ENCODE data around the gene RFX2. TPM values are rescaled to one million over a fixed set of nuclear protein-coding genes. Genes with fewer than 3 reads are reported as not detected.

The RFX2 gene
- total and polyA plus RNA-seq, 7 experiments from 2014 or later, result 3.8 to 18.4 (median 8.2) TPM

DNA sequence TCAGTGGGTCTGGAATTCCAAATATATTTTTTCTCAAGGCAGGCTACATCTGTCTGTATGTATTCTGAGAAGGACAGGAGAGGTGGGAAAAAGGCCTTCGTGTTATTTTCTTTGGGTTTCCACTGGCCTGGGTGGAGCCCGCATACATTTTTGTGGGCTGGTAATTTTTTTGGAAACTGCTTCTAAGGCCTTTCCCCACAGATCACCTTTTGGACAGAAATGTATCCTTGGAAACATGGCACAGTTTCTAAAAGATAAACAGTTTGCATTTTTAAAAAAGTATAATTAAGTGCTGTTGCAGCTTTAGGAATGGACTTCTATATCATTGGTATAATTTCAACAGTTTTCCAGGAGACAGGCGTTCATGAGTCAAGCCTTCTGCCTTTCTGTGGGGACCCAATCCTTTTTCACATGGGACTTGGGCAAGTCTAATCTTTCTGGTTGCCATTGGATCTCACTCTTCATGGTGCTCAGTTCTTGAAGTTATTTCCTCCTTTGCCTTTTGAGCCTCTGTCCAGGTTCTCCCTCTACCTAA, 8.9 kb downstream of the RFX2 start:
- no peaks in the 10 kb centered on the region for H3K27me3 Mint-ChIP-seq
- peaks cover 0 to 14% (median 4%) of the 10 kb centered on the region in 5 donors for H3K36me3 Mint-ChIP-seq
- ChIA-PET POLR2A (interaction anchor here (0.5 to 2.6 kb wide), 2 partner anchors 10 to 21 kb away, joined by 3 to 12 read pairs; no protein-coding TSS in a partner anchor), CTCF (interaction anchor here (0.7 to 1.1 kb wide), 2 partner anchors 24 to 53 kb away, joined by 3 to 4 read pairs; no protein-coding TSS in a partner anchor)
- Histone ChIP-seq H3K4me1 (ENCODE audit: control insufficient read depth in 2 of 2, insufficient read depth in 2 of 2, low read length in 2 of 2) (peaks cover 0 to 4% of the 10 kb centered on the region in 2 donors), H3K4me3 (ENCODE audit: low read length) (no peak overlapping the region), H3K36me3 (ENCODE audit: control insufficient read depth in 2 of 3, insufficient read depth in 3 of 3, low read length in 3 of 3) (peaks cover 0 to 3% (median 0%) of the 10 kb centered on the region in 3 experiments), H3K27ac (ENCODE audit: low read depth, low read length) (no peak overlapping the region), H3K27me3 (ENCODE audit: control insufficient read depth in 2 of 2, insufficient read depth in 2 of 2, low read length in 2 of 2) (peaks cover 0 to 3% of the 10 kb centered on the region in 2 donors), H3K9me3 (ENCODE audit: control insufficient read depth in 2 of 3, low read length in 3 of 3) (no peaks in the 10 kb centered on the region)
- DNase-seq (no peak), ATAC-seq (no peak)
- H3K27ac Mint-ChIP-seq, result peak overlapping the region in 1 of 9 donors; percentile 34
- intact Hi-C loops (cut with micrococcal nuclease), result no loop called here
- H3K9me3 Mint-ChIP-seq, result peaks cover 0 to 9% (median 4%) of the 10 kb centered on the region in 11 donors
- peaks cover 9 to 32% (median 19%) of the 10 kb centered on the region in 7 donors for H3K4me1 Mint-ChIP-seq
- peak overlapping the region in 4 of 10 donors; percentile 36 to 82 (median 42) for H3K4me3 Mint-ChIP-seq

DNA sequence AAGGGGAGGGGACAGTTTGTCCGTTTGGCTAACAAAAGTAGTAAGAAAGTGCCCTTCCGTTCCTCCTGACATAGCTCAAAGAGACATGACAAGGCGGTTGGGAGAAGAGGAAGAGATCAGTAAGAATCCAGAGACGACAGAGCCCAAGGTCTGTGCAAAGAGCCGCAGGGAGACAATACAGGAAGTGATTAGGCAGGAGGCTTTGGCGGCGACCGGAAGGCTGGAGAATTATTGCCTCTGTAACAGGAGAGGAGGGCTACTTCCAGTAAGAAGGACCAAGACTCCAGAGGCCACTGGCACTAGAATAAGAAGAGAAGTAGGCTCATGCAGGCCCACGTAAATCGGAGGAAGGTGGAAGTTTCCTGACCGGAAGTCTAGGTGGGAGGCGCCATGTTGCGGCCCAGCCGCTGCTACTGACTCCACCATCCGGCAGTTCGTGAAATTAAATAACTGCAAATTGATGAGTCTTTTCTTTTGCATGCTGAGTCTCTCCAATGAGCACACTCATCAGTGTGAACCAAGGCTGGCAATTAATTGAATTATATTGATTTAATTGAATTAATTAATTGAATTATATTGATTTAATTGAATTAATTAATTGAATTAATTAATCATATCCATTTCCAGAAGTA, 9.9 kb downstream of the RFX2 start:
- no peak overlapping the region for H3K27ac ChIP-seq (ENCODE audit: low read depth, low read length)
- no peaks in the 10 kb centered on the region for H3K27me3 Mint-ChIP-seq
- peak overlapping the region; percentile 66 to 89 (median 80) for H3K4me3 Mint-ChIP-seq
- DNase-seq (peak in 8 of 9 donors; percentile 17 to 47 (median 32)), ATAC-seq (peak; percentile 74)
- no peaks in the 10 kb centered on the region for H3K27me3 ChIP-seq (ENCODE audit: control insufficient read depth in 2 of 2, insufficient read depth in 2 of 2, low read length in 2 of 2)
- no peaks in the 10 kb centered on the region for H3K9me3 ChIP-seq (ENCODE audit: control insufficient read depth in 2 of 3, low read length in 3 of 3)
- peak overlapping the region; percentile 48 for H3K4me3 ChIP-seq (ENCODE audit: low read length)
- H3K4me1 Mint-ChIP-seq, result peaks cover 9 to 32% (median 19%) of the 10 kb centered on the region in 7 donors
- ChIA-PET POLR2A (interaction anchor here (0.6 to 2.6 kb wide), 4 partner anchors 11 to 519 kb away, joined by 3 to 12 read pairs (median 3); no protein-coding TSS in a partner anchor), CTCF (interaction anchor here (1.5 to 2.8 kb wide), 2 partner anchors 26 to 52 kb away, joined by 5 to 10 read pairs; no protein-coding TSS in a partner anchor)
- intact Hi-C loops (cut with micrococcal nuclease), result loop anchor here in 1 of 2 donors (1.0 kb wide), 1 partner anchor 8 kb away; no protein-coding TSS in a partner anchor
- H3K4me1 ChIP-seq (ENCODE audit: control insufficient read depth in 2 of 2, insufficient read depth in 2 of 2, low read length in 2 of 2), result peaks cover 0 to 4% of the 10 kb centered on the region in 2 donors
- H3K9me3 Mint-ChIP-seq, result peaks cover 0 to 9% (median 4%) of the 10 kb centered on the region in 11 donors
- peak overlapping the region; percentile 49 to 88 (median 77) for H3K27ac Mint-ChIP-seq
- H3K36me3 Mint-ChIP-seq, result peaks cover 0 to 14% (median 4%) of the 10 kb centered on the region in 5 donors
- peaks cover 0 to 3% (median 0%) of the 10 kb centered on the region in 3 experiments for H3K36me3 ChIP-seq (ENCODE audit: control insufficient read depth in 2 of 3, insufficient read depth in 3 of 3, low read length in 3 of 3)

DNA sequence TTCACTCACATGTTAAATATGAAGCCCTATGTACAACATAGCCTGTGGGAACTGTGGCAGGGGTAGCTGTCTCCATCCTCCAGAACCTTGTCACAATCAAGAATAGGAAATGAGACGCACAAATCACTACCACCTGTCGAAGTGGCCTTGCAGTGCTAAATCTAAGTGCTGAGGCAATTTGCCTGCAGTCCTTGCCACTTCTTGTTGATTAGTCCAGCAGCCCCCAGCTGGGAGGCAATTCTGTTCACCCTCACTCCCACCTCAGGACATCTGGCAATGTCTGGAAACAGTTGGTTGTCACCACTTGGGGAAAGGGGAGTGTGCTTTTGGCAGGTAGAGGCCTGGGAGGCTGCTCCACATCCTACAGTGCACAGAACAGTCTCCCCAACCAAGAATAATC, 10.7 kb downstream of the RFX2 start:
- intact Hi-C loops (cut with micrococcal nuclease), result no loop called here
- ChIA-PET CTCF (interaction anchor here (0.7 to 2.8 kb wide), 4 partner anchors 12 to 1458 kb away, joined by 3 to 10 read pairs (median 4); no protein-coding TSS in a partner anchor), POLR2A (interaction anchor here (0.6 to 2.6 kb wide), 5 partner anchors 12 to 1486 kb away, joined by 3 to 12 read pairs (median 3); no protein-coding TSS in a partner anchor)
- Histone ChIP-seq H3K4me3 (ENCODE audit: low read length) (no peak overlapping the region), H3K4me1 (ENCODE audit: control insufficient read depth in 2 of 2, insufficient read depth in 2 of 2, low read length in 2 of 2) (peaks cover 0 to 4% of the 10 kb centered on the region in 2 donors), H3K27ac (ENCODE audit: low read depth, low read length) (no peak overlapping the region), H3K36me3 (ENCODE audit: control insufficient read depth in 2 of 3, insufficient read depth in 3 of 3, low read length in 3 of 3) (peaks cover 0 to 3% (median 0%) of the 10 kb centered on the region in 3 experiments), H3K27me3 (ENCODE audit: control insufficient read depth in 2 of 2, insufficient read depth in 2 of 2, low read length in 2 of 2) (no peaks in the 10 kb centered on the region), H3K9me3 (ENCODE audit: control insufficient read depth in 2 of 3, low read length in 3 of 3) (no peaks in the 10 kb centered on the region)
- DNase-seq (no peak), ATAC-seq (no peak)
- peak overlapping the region in 6 of 9 donors; percentile 72 to 88 (median 82) for H3K27ac Mint-ChIP-seq
- peaks cover 0 to 9% (median 4%) of the 10 kb centered on the region in 11 donors for H3K9me3 Mint-ChIP-seq
- H3K4me3 Mint-ChIP-seq, result peak overlapping the region in 8 of 10 donors; percentile 66 to 89 (median 80)
- H3K27me3 Mint-ChIP-seq, result no peaks in the 10 kb centered on the region
- peaks cover 0 to 11% (median 4%) of the 10 kb centered on the region in 5 donors for H3K36me3 Mint-ChIP-seq
- peaks cover 9 to 32% (median 19%) of the 10 kb centered on the region in 7 donors for H3K4me1 Mint-ChIP-seq

DNA sequence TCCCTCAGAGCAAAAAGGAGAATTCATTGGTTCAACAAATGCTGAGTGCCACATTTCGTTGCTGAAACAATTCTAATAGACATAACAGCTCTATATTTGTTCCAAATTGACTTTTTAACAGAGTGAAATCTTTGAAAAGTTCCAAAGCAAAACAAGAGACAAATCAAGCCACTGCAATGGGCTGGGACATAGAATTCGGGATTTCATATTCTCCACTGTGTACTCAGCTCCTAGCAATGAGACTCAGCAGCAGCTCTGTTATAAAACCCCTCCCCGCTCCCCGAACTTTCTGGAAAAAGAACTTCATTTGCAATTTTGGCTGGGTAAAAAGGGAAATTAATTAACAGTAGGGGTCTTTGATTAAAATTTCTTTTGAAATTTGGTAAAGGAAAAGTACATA, 11.3 kb downstream of the RFX2 start:
- H3K9me3 ChIP-seq (ENCODE audit: control insufficient read depth in 2 of 3, low read length in 3 of 3), result no peaks in the 10 kb centered on the region
- Mint-ChIP-seq H3K9me3 (peaks cover 0 to 9% (median 4%) of the 10 kb centered on the region in 11 donors), H3K27ac (no peak overlapping the region), H3K27me3 (no peaks in the 10 kb centered on the region), H3K4me3 (no peak overlapping the region), H3K4me1 (peaks cover 9 to 32% (median 19%) of the 10 kb centered on the region in 7 donors), H3K36me3 (peaks cover 0 to 11% (median 4%) of the 10 kb centered on the region in 5 donors)
- DNase-seq (no peak), ATAC-seq (no peak)
- H3K36me3 ChIP-seq (ENCODE audit: control insufficient read depth in 2 of 3, insufficient read depth in 3 of 3, low read length in 3 of 3), result peaks cover 0 to 3% (median 0%) of the 10 kb centered on the region in 3 experiments
- intact Hi-C loops (cut with micrococcal nuclease), result no loop called here
- ChIA-PET CTCF (interaction anchor here (0.7 to 2.8 kb wide), 5 partner anchors 12 to 1457 kb away, joined by 3 to 10 read pairs (median 3); no protein-coding TSS in a partner anchor), POLR2A (interaction anchor here (0.6 to 2.6 kb wide), 4 partner anchors 9 to 1487 kb away, joined by 3 to 12 read pairs (median 4); no protein-coding TSS in a partner anchor)
- peaks cover 0 to 4% of the 10 kb centered on the region in 2 donors for H3K4me1 ChIP-seq (ENCODE audit: control insufficient read depth in 2 of 2, insufficient read depth in 2 of 2, low read length in 2 of 2)
- H3K27ac ChIP-seq (ENCODE audit: low read depth, low read length), result no peak overlapping the region
- H3K27me3 ChIP-seq (ENCODE audit: control insufficient read depth in 2 of 2, insufficient read depth in 2 of 2, low read length in 2 of 2), result no peaks in the 10 kb centered on the region
- H3K4me3 ChIP-seq (ENCODE audit: low read length), result no peak overlapping the region

DNA sequence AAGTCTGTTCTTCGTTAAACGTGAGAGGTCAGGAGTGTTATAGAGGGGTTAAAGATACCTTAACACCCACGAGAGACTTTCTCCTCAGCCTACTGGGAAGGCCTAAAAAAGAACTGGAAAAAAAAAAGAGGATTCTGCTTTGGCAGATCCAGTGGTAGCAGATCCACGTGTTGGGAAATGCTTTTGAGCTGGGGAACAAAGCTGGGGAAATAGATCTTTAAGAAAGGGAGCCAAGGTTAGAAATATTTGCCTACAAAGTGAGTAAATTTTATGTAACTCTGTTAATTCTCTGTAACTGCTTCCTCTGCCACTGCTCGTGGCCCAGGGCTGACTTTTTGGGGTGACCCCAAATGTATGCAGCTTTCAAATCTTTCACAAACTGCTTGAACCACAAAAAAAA, 11.7 kb downstream of the RFX2 start:
- Histone ChIP-seq H3K9me3 (ENCODE audit: control insufficient read depth in 2 of 3, low read length in 3 of 3) (no peaks in the 10 kb centered on the region), H3K4me1 (ENCODE audit: control insufficient read depth in 2 of 2, insufficient read depth in 2 of 2, low read length in 2 of 2) (peaks cover 0 to 4% of the 10 kb centered on the region in 2 donors), H3K27ac (ENCODE audit: low read depth, low read length) (no peak overlapping the region), H3K4me3 (ENCODE audit: low read length) (no peak overlapping the region), H3K36me3 (ENCODE audit: control insufficient read depth in 2 of 3, insufficient read depth in 3 of 3, low read length in 3 of 3) (peaks cover 0 to 3% (median 0%) of the 10 kb centered on the region in 3 experiments), H3K27me3 (ENCODE audit: control insufficient read depth in 2 of 2, insufficient read depth in 2 of 2, low read length in 2 of 2) (no peaks in the 10 kb centered on the region)
- peaks cover 0 to 9% (median 4%) of the 10 kb centered on the region in 11 donors for H3K9me3 Mint-ChIP-seq
- DNase-seq, result no peak
- no peak overlapping the region for H3K27ac Mint-ChIP-seq
- H3K27me3 Mint-ChIP-seq, result no peaks in the 10 kb centered on the region
- peaks cover 0 to 11% (median 4%) of the 10 kb centered on the region in 5 donors for H3K36me3 Mint-ChIP-seq
- ChIA-PET POLR2A (interaction anchor here (0.6 to 1.0 kb wide), 3 partner anchors 8 to 1487 kb away, joined by 3 to 4 read pairs (median 3); no protein-coding TSS in a partner anchor), CTCF (interaction anchor here (0.9 to 2.8 kb wide), 3 partner anchors 11 to 50 kb away, joined by 3 to 10 read pairs (median 3); no protein-coding TSS in a partner anchor)
- ATAC-seq, result no peak
- H3K4me3 Mint-ChIP-seq, result no peak overlapping the region
- peaks cover 9 to 32% (median 19%) of the 10 kb centered on the region in 7 donors for H3K4me1 Mint-ChIP-seq
- intact Hi-C loops (cut with micrococcal nuclease), result no loop called here

DNA sequence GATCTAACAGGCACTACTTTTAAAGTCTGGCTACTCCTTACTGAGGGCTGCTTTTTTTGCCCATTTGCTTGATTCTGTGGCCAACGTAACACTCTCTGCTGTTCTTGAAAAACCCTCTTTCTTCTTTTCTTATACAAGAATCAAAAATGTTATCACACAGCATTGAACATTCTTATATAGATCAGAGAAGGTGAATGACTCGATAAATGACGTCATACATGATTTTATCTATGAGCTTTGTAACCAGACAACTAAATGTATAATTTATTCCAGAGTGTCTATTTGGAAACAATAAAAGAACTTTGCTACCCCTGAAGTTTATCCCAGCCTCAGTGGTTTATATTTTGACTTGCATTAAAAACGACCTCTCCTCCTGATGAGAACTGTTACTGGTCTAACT, 12.4 kb downstream of the RFX2 start:
- no peaks in the 10 kb centered on the region for H3K9me3 ChIP-seq (ENCODE audit: control insufficient read depth in 2 of 3, low read length in 3 of 3)
- no peak overlapping the region for H3K4me3 ChIP-seq (ENCODE audit: low read length)
- no peak for DNase-seq
- Mint-ChIP-seq H3K36me3 (peaks cover 0 to 11% (median 4%) of the 10 kb centered on the region in 5 donors), H3K4me1 (peaks cover 9 to 32% (median 19%) of the 10 kb centered on the region in 7 donors), H3K27me3 (no peaks in the 10 kb centered on the region), H3K9me3 (peaks cover 0 to 9% (median 4%) of the 10 kb centered on the region in 11 donors), H3K4me3 (no peak overlapping the region), H3K27ac (peak overlapping the region in 1 of 9 donors; percentile 75)
- ChIA-PET CTCF (interaction anchor here (0.5 to 2.8 kb wide), 3 partner anchors 11 to 49 kb away, joined by 3 to 10 read pairs (median 3); no protein-coding TSS in a partner anchor), POLR2A (no interaction called here)
- no peak overlapping the region for H3K27ac ChIP-seq (ENCODE audit: low read depth, low read length)
- H3K4me1 ChIP-seq (ENCODE audit: control insufficient read depth in 2 of 2, insufficient read depth in 2 of 2, low read length in 2 of 2), result peaks cover 0 to 4% of the 10 kb centered on the region in 2 donors
- intact Hi-C loops (cut with micrococcal nuclease), result no loop called here
- H3K27me3 ChIP-seq (ENCODE audit: control insufficient read depth in 2 of 2, insufficient read depth in 2 of 2, low read length in 2 of 2), result no peaks in the 10 kb centered on the region
- H3K36me3 ChIP-seq (ENCODE audit: control insufficient read depth in 2 of 3, insufficient read depth in 3 of 3, low read length in 3 of 3), result peaks cover 0 to 3% (median 0%) of the 10 kb centered on the region in 3 experiments
- no peak for ATAC-seq

All from naive thymus-derived CD4-positive, alpha-beta T cell (primary cell).